Activated T-helper 1 cell treated with Interleukin-2 at 50 U/mL for 16 hours (primary cell): ENCODE measurements around the gene NDUFB11.

Source experiments
- DNase-seq: peaks from one replicate; pipeline ENCODE4 v3.0.0-alpha.2; 2020; ENCODE audit warnings: low read depth

Gene NDUFB11

GRCh38 chrX:47144626-47145394 lies at the start of gene NDUFB11, which contains the start of gene RBM10:
Gene NDUFB11 (minus strand): TSS chrX:47144702. CDS start chrX:47144679, 23 bp downstream.
Gene RBM10 (plus strand): TSS chrX:47145221. CDS start chrX:47147482, 2,261 bp downstream.
- peak; percentile 80 for DNase-seq

- DNase-seq = peak; percentile 94
Observed at GRCh38 chrX:47193475-47194193, 49.1 kb upstream of the NDUFB11 start, which contains the start of gene UBA1. Gene UBA1 (plus strand): TSS chrX:47193829. CDS start chrX:47198803, 4,974 bp downstream.

- DNase-seq = no peak
Observed at GRCh38 chrX:47191806-47192401, 47.4 kb upstream of the NDUFB11 start.

- peak; percentile 28 for DNase-seq
Observed at GRCh38 chrX:47191331-47191730, 46.8 kb upstream of the NDUFB11 start.

- peak; percentile 66 for DNase-seq
Observed at GRCh38 chrX:47190445-47191269, 46.2 kb upstream of the NDUFB11 start.

GRCh38 chrX:47189906-47190305 lies 45.4 kb upstream of the NDUFB11 start:
- no peak for DNase-seq

- no peak for DNase-seq
Observed at GRCh38 chrX:47187106-47187677, 42.7 kb upstream of the NDUFB11 start.

- no peak for DNase-seq
Observed at GRCh38 chrX:47186096-47186740, 41.7 kb upstream of the NDUFB11 start.

- DNase-seq = no peak
Observed at GRCh38 chrX:47185241-47185640, 40.7 kb upstream of the NDUFB11 start.

GRCh38 chrX:47184486-47184885 lies 40.0 kb upstream of the NDUFB11 start:
- no peak for DNase-seq

- DNase-seq = no peak
Observed at GRCh38 chrX:47182106-47182700, 37.7 kb upstream of the NDUFB11 start.

GRCh38 chrX:47181301-47181700 lies 36.8 kb upstream of the NDUFB11 start:
- no peak for DNase-seq

- no peak for DNase-seq
Observed at GRCh38 chrX:47180346-47180745, 35.8 kb upstream of the NDUFB11 start.

GRCh38 chrX:47179928-47180255 lies 35.4 kb upstream of the NDUFB11 start:
- no peak for DNase-seq

- no peak for DNase-seq
Observed at GRCh38 chrX:47179221-47179927, 34.9 kb upstream of the NDUFB11 start.

- no peak for DNase-seq
Observed at GRCh38 chrX:47178337-47178736, 33.8 kb upstream of the NDUFB11 start.

GRCh38 chrX:47177079-47177478 lies 32.6 kb upstream of the NDUFB11 start:
- DNase-seq = no peak

- no peak for DNase-seq
Observed at GRCh38 chrX:47176101-47176740, 31.7 kb upstream of the NDUFB11 start.

GRCh38 chrX:47175588-47175980 lies 31.1 kb upstream of the NDUFB11 start:
- DNase-seq = no peak
